ENCODE data around the gene LEPROT. TPM values are rescaled to one million over a fixed set of nuclear protein-coding genes. Genes with fewer than 3 reads are reported as not detected.
"Not testable (repeated sequence)": the region's sequence is repeated elsewhere in the genome, so short reads cannot be mapped to it uniquely, and the experiment has no call there.

Gene LEPROT
- total RNA-seq, 1 donor from 2014 or later, result 37.8 TPM

GRCh38 chr1:65456481-65456880 lies 36.0 kb downstream of the LEPROT start:
- H3K27ac ChIP-seq, result no peak overlapping the region
- no peaks in the 10 kb centered on the region for H3K27me3 ChIP-seq
- no peak overlapping the region for H3K4me3 ChIP-seq
- intact Hi-C loops (cut with DNase I), result no loop called here
- no peaks in the 10 kb centered on the region for H3K9me3 ChIP-seq
- H3K4me1 ChIP-seq, result no peaks in the 10 kb centered on the region
- H3K36me3 ChIP-seq, result no peaks in the 10 kb centered on the region
- no peak for TF ChIP-seq CTCF (IDR thresholded peaks at IDR 0.05)
- TF ChIP-seq POLR2A (IDR thresholded peaks at IDR 0.05), result no peak
- TF ChIP-seq POLR2AphosphoS5 (IDR thresholded peaks at IDR 0.05; ENCODE audit: insufficient read depth in 1 of 2, low read depth in 1 of 2), result no peak
- no peak for DNase-seq (ENCODE audit: extremely low spot score in 2 of 2)

- H3K4me1 ChIP-seq, result no peaks in the 10 kb centered on the region
- H3K27me3 ChIP-seq, result no peaks in the 10 kb centered on the region
- no peak for DNase-seq (ENCODE audit: extremely low spot score in 2 of 2)
- no peak for TF ChIP-seq POLR2A (IDR thresholded peaks at IDR 0.05)
- no peak for TF ChIP-seq POLR2AphosphoS5 (IDR thresholded peaks at IDR 0.05; ENCODE audit: insufficient read depth in 1 of 2, low read depth in 1 of 2)
- TF ChIP-seq CTCF (IDR thresholded peaks at IDR 0.05), result no peak
- no peak overlapping the region for H3K4me3 ChIP-seq
- intact Hi-C loops (cut with DNase I), result no loop called here
- no peak overlapping the region for H3K27ac ChIP-seq
- no peaks in the 10 kb centered on the region for H3K9me3 ChIP-seq
- H3K36me3 ChIP-seq, result no peaks in the 10 kb centered on the region
Measured at GRCh38 chr1:65457868-65458267, 37.4 kb downstream of the LEPROT start.

- Histone ChIP-seq H3K9me3 (no peaks in the 10 kb centered on the region), H3K27ac (no peak overlapping the region), H3K27me3 (no peaks in the 10 kb centered on the region), H3K4me3 (no peak overlapping the region), H3K4me1 (no peaks in the 10 kb centered on the region), H3K36me3 (no peaks in the 10 kb centered on the region)
- intact Hi-C loops (cut with DNase I), result no loop called here
- DNase-seq (ENCODE audit: extremely low spot score in 2 of 2), result no peak
- TF ChIP-seq POLR2AphosphoS5 (IDR thresholded peaks at IDR 0.05; ENCODE audit: insufficient read depth in 1 of 2, low read depth in 1 of 2) (no peak), POLR2A (IDR thresholded peaks at IDR 0.05) (no peak), CTCF (IDR thresholded peaks at IDR 0.05) (no peak)
Measured at GRCh38 chr1:65458730-65459396, 38.4 kb downstream of the LEPROT start.

GRCh38 chr1:65459397-65459768 lies 38.9 kb downstream of the LEPROT start:
- H3K36me3 ChIP-seq, result no peaks in the 10 kb centered on the region
- no peak for TF ChIP-seq CTCF (IDR thresholded peaks at IDR 0.05)
- TF ChIP-seq POLR2A (IDR thresholded peaks at IDR 0.05), result no peak
- no peak for TF ChIP-seq POLR2AphosphoS5 (IDR thresholded peaks at IDR 0.05; ENCODE audit: insufficient read depth in 1 of 2, low read depth in 1 of 2)
- no peak overlapping the region for H3K4me3 ChIP-seq
- intact Hi-C loops (cut with DNase I), result no loop called here
- no peaks in the 10 kb centered on the region for H3K27me3 ChIP-seq
- DNase-seq (ENCODE audit: extremely low spot score in 2 of 2), result no peak
- H3K9me3 ChIP-seq, result no peaks in the 10 kb centered on the region
- no peaks in the 10 kb centered on the region for H3K4me1 ChIP-seq
- H3K27ac ChIP-seq, result no peak overlapping the region

GRCh38 chr1:65465837-65466236 lies 45.4 kb downstream of the LEPROT start:
- H3K4me3 ChIP-seq; H3K27ac ChIP-seq; H3K27me3 ChIP-seq; DNase-seq (ENCODE audit: extremely low spot score in 2 of 2); intact Hi-C loops (cut with DNase I); H3K36me3 ChIP-seq; H3K9me3 ChIP-seq: not testable (repeated sequence)
- H3K4me1 ChIP-seq, result peaks cover 14% of the 10 kb centered on the region
